HL-60 (cell line): ENCODE data around the gene EEIG2.

Experiments used
- GABPA ChIP-seq: IDR thresholded peaks from 2 replicates; pipeline ENCODE4 v1.6.1; 2012; ENCODE audit warnings: low read depth
- POLR2AphosphoS5 ChIP-seq: IDR thresholded peaks from 2 replicates; pipeline ENCODE4 v1.6.1; 2012; ENCODE audit warnings: low read depth
- SPI1 ChIP-seq: IDR thresholded peaks from 2 replicates; pipeline ENCODE4 v1.6.1; 2012; ENCODE audit warnings: low read depth, mild to moderate bottlenecking, borderline replicate concordance
- TF ChIP-seq, protein P1 (sequence below): IDR thresholded peaks from one replicate; pipeline ENCODE4 v1.5.1; 2011; ENCODE audit warnings: low read length, control low read depth, inconsistent platforms; ENCODE audit not compliant: insufficient read depth
- TF ChIP-seq, protein P2 (sequence below): IDR thresholded peaks from 2 replicates; pipeline ENCODE4 v1.6.1; 2012; ENCODE audit warnings: low read depth; ENCODE audit not compliant: insufficient replicate concordance

GRCh38 chr1:108557296-108557695, 2.6 kb upstream of the EEIG2 start:
- TF ChIP-seq, protein P1, sequence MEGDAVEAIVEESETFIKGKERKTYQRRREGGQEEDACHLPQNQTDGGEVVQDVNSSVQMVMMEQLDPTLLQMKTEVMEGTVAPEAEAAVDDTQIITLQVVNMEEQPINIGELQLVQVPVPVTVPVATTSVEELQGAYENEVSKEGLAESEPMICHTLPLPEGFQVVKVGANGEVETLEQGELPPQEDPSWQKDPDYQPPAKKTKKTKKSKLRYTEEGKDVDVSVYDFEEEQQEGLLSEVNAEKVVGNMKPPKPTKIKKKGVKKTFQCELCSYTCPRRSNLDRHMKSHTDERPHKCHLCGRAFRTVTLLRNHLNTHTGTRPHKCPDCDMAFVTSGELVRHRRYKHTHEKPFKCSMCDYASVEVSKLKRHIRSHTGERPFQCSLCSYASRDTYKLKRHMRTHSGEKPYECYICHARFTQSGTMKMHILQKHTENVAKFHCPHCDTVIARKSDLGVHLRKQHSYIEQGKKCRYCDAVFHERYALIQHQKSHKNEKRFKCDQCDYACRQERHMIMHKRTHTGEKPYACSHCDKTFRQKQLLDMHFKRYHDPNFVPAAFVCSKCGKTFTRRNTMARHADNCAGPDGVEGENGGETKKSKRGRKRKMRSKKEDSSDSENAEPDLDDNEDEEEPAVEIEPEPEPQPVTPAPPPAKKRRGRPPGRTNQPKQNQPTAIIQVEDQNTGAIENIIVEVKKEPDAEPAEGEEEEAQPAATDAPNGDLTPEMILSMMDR: no peak
- TF ChIP-seq POLR2AphosphoS5: no peak
- TF ChIP-seq SPI1: no peak
- TF ChIP-seq GABPA: no peak
- TF ChIP-seq, protein P2, sequence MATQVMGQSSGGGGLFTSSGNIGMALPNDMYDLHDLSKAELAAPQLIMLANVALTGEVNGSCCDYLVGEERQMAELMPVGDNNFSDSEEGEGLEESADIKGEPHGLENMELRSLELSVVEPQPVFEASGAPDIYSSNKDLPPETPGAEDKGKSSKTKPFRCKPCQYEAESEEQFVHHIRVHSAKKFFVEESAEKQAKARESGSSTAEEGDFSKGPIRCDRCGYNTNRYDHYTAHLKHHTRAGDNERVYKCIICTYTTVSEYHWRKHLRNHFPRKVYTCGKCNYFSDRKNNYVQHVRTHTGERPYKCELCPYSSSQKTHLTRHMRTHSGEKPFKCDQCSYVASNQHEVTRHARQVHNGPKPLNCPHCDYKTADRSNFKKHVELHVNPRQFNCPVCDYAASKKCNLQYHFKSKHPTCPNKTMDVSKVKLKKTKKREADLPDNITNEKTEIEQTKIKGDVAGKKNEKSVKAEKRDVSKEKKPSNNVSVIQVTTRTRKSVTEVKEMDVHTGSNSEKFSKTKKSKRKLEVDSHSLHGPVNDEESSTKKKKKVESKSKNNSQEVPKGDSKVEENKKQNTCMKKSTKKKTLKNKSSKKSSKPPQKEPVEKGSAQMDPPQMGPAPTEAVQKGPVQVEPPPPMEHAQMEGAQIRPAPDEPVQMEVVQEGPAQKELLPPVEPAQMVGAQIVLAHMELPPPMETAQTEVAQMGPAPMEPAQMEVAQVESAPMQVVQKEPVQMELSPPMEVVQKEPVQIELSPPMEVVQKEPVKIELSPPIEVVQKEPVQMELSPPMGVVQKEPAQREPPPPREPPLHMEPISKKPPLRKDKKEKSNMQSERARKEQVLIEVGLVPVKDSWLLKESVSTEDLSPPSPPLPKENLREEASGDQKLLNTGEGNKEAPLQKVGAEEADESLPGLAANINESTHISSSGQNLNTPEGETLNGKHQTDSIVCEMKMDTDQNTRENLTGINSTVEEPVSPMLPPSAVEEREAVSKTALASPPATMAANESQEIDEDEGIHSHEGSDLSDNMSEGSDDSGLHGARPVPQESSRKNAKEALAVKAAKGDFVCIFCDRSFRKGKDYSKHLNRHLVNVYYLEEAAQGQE: no peak
